ENCODE measurements around the gene SCAP. TPM values are rescaled to one million over a fixed set of nuclear protein-coding genes. Genes with fewer than 3 reads are reported as not detected.
"Not testable (repeated sequence)": the region's sequence is repeated elsewhere in the genome, so short reads cannot be mapped to it uniquely, and the experiment has no call there.

The SCAP gene
- polyA plus RNA-seq, 1 of the 3 experiments (the other 2 are of a cell fraction), result 28.0 TPM

GRCh38 chr3:47512416-47513124 is 36.8 kb upstream of the SCAP start:
- POLR2A ChIA-PET, result interaction anchor here (0.6 to 2.0 kb wide), 2 partner anchors 10 to 1225 kb away, joined by 3 to 8 read pairs; no protein-coding TSS in a partner anchor
- H3K9me2 ChIP-seq, result no peaks in the 10 kb centered on the region
- peaks cover 16 to 17% of the 10 kb centered on the region in 2 experiments for H3K36me3 ChIP-seq (replicated peaks in 1 of 2; ENCODE audit: control insufficient read depth in 1 of 2, insufficient read depth in 2 of 2, low read length in 1 of 2)
- H3F3A ChIP-seq (replicated peaks; ENCODE audit: insufficient read depth), result no peaks in the 10 kb centered on the region
- H3K27me3 ChIP-seq (ENCODE audit: insufficient read depth), result no peaks in the 10 kb centered on the region
- H3K9me3 ChIP-seq, result no peaks in the 10 kb centered on the region
- peak; percentile 55 for DNase-seq
- peaks cover 0 to 6% of the 10 kb centered on the region in 2 experiments; a peak in 1 of 4 replicates for H3K4me1 ChIP-seq (ENCODE audit: control insufficient read depth in 1 of 2, insufficient read depth in 2 of 2, low read depth in 1 of 2, low read length in 1 of 2)
- no peaks in the 10 kb centered on the region for H4K20me1 ChIP-seq (ENCODE audit: insufficient read depth)
- peak overlapping the region; percentile 89 for H3K4me2 ChIP-seq
- 8% methylated on average over 35 of the region's 36 CpGs for WGBS (ENCODE audit: low lambda C conversion rate)
- H3K9ac ChIP-seq, result peak overlapping the region; percentile 83
- H2AFZ ChIP-seq (ENCODE audit: low read depth), result peak overlapping the region; percentile 83
- TF ChIP-seq TAF1 (IDR thresholded peaks at IDR 0.05; ENCODE audit: borderline replicate concordance, low read depth, low read length), result 0 out of 2 replicates have a peak, but pooled peaks have one; percentile 3
- no peak for TF ChIP-seq FOXM1 (IDR thresholded peaks at IDR 0.05; ENCODE audit: low read depth)
- TF ChIP-seq, protein P1, sequence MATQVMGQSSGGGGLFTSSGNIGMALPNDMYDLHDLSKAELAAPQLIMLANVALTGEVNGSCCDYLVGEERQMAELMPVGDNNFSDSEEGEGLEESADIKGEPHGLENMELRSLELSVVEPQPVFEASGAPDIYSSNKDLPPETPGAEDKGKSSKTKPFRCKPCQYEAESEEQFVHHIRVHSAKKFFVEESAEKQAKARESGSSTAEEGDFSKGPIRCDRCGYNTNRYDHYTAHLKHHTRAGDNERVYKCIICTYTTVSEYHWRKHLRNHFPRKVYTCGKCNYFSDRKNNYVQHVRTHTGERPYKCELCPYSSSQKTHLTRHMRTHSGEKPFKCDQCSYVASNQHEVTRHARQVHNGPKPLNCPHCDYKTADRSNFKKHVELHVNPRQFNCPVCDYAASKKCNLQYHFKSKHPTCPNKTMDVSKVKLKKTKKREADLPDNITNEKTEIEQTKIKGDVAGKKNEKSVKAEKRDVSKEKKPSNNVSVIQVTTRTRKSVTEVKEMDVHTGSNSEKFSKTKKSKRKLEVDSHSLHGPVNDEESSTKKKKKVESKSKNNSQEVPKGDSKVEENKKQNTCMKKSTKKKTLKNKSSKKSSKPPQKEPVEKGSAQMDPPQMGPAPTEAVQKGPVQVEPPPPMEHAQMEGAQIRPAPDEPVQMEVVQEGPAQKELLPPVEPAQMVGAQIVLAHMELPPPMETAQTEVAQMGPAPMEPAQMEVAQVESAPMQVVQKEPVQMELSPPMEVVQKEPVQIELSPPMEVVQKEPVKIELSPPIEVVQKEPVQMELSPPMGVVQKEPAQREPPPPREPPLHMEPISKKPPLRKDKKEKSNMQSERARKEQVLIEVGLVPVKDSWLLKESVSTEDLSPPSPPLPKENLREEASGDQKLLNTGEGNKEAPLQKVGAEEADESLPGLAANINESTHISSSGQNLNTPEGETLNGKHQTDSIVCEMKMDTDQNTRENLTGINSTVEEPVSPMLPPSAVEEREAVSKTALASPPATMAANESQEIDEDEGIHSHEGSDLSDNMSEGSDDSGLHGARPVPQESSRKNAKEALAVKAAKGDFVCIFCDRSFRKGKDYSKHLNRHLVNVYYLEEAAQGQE (IDR thresholded peaks at IDR 0.05; ENCODE audit: low read depth, low read length), result no peak
- peak; percentile 62; the same call in 1 of the 2 replicates for TF ChIP-seq MXI1 (IDR thresholded peaks at IDR 0.05; ENCODE audit: low read depth, low read length)
- no peak for TF ChIP-seq JUND (IDR thresholded peaks at IDR 0.05)
- H3K27ac ChIP-seq (ENCODE audit: low read depth in 2 of 2, low read length in 1 of 2), result peak overlapping the region; percentile 95 to 99
- CTCF ChIA-PET, result interaction anchor here (0.6 to 2.6 kb wide), 8 partner anchors 10 to 292 kb away, joined by 3 to 14 read pairs (median 5); no protein-coding TSS in a partner anchor
- peak overlapping the region; percentile 55 to 82 for H3K4me3 ChIP-seq (ENCODE audit: low read depth in 2 of 2, low read length in 1 of 2)
- H3K79me2 ChIP-seq (ENCODE audit: insufficient read depth), result peaks cover 39% of the 10 kb centered on the region

DNA sequence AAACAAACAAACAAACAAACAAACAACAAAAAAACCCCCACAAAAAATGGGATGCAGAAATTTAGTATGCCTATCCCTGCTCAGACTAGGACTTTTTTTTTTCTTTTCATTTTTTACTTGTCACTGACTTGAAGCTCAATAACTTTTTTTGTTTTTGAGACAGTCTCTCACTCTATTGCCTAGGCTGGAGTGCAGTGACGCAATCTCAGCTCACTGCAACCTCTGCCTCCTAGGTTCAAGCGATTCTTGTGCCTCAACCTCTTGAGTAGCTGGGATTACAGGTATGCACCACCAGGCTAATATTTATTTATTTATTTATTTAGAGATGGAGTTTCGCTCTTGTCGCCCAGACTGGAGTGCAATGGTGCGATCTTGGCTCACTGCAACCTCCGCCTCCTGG is 29.5 kb upstream of the SCAP start:
- H3K4me1 ChIP-seq (ENCODE audit: control insufficient read depth in 1 of 2, insufficient read depth in 2 of 2, low read depth in 1 of 2, low read length in 1 of 2); H3K27ac ChIP-seq (ENCODE audit: low read depth in 2 of 2, low read length in 1 of 2); H3F3A ChIP-seq (replicated peaks; ENCODE audit: insufficient read depth); H3K9me2 ChIP-seq; H3K9me3 ChIP-seq; H3K27me3 ChIP-seq (ENCODE audit: insufficient read depth); H3K9ac ChIP-seq; H4K20me1 ChIP-seq (ENCODE audit: insufficient read depth); DNase-seq; H3K4me2 ChIP-seq; H3K4me3 ChIP-seq (ENCODE audit: low read depth in 2 of 2, low read length in 1 of 2); H2AFZ ChIP-seq (ENCODE audit: low read depth); H3K79me2 ChIP-seq (ENCODE audit: insufficient read depth); POLR2A ChIA-PET: not testable (repeated sequence)
- CTCF ChIA-PET, result interaction anchor here (0.7 to 0.9 kb wide), 2 partner anchors 30 to 84 kb away, joined by 3 read pairs; partner anchors contain the start of gene SCAP
- 96% methylated on average over 6 of the region's 6 CpGs for WGBS (ENCODE audit: low lambda C conversion rate)
- H3K36me3 ChIP-seq (replicated peaks in 1 of 2; ENCODE audit: control insufficient read depth in 1 of 2, insufficient read depth in 2 of 2, low read length in 1 of 2), result peaks cover 34 to 45% of the 10 kb centered on the region in 2 experiments

DNA sequence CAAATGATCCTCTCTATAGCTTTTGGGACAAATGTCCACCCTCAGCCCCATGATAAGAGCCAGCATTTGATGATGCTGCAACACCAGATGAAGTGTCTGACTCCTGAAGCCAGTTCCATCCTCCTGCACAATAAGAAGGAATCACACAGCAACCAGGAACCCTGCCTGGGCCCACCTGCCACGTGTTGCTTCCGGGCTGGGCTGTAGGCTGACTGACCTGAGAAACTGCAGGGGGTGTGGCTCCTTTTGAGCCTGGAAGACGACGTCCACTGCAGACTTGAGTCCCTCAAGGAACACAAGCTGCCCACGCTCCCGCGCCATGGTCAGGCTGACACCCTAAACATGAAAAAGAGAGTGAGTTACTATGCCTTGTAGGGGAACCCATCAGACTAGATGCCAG is 28.4 kb upstream of the SCAP start:
- no peak for DNase-seq
- no peak overlapping the region for H3K4me3 ChIP-seq (ENCODE audit: low read depth in 2 of 2, low read length in 1 of 2)
- no peaks in the 10 kb centered on the region for H3K4me1 ChIP-seq (ENCODE audit: control insufficient read depth in 1 of 2, insufficient read depth in 2 of 2, low read depth in 1 of 2, low read length in 1 of 2)
- H2AFZ ChIP-seq (ENCODE audit: low read depth), result no peak overlapping the region
- no peaks in the 10 kb centered on the region for H4K20me1 ChIP-seq (ENCODE audit: insufficient read depth)
- no peak overlapping the region for H3K4me2 ChIP-seq
- no peak for TF ChIP-seq GABPA (IDR thresholded peaks at IDR 0.05; ENCODE audit: low read depth)
- TF ChIP-seq JUND (IDR thresholded peaks at IDR 0.05), result no peak
- no peak for TF ChIP-seq USF1 (IDR thresholded peaks at IDR 0.05; ENCODE audit: borderline replicate concordance, low read depth)
- no peak for TF ChIP-seq RXRA (IDR thresholded peaks at IDR 0.05; ENCODE audit: borderline replicate concordance, low read depth)
- no peak for TF ChIP-seq CHD2 (IDR thresholded peaks at IDR 0.05; ENCODE audit: low read length, partially characterized antibody)
- TF ChIP-seq ELF1 (IDR thresholded peaks at IDR 0.05), result no peak
- no peak for TF ChIP-seq USF2 (IDR thresholded peaks at IDR 0.05; ENCODE audit: borderline replicate concordance, low read depth, low read length)
- H3K27me3 ChIP-seq (ENCODE audit: insufficient read depth), result no peaks in the 10 kb centered on the region
- peaks cover 28 to 43% of the 10 kb centered on the region in 2 experiments for H3K36me3 ChIP-seq (replicated peaks in 1 of 2; ENCODE audit: control insufficient read depth in 1 of 2, insufficient read depth in 2 of 2, low read length in 1 of 2)
- WGBS (ENCODE audit: low lambda C conversion rate), result 97% methylated on average over 7 of the region's 7 CpGs
- no peaks in the 10 kb centered on the region for H3K9me3 ChIP-seq
- no peaks in the 10 kb centered on the region for H3F3A ChIP-seq (replicated peaks; ENCODE audit: insufficient read depth)
- H3K79me2 ChIP-seq (ENCODE audit: insufficient read depth), result no peaks in the 10 kb centered on the region; the same call in 1 of the 2 replicates
- no peak overlapping the region for H3K27ac ChIP-seq (ENCODE audit: low read depth in 2 of 2, low read length in 1 of 2)
- H3K9ac ChIP-seq, result no peak overlapping the region
- POLR2A ChIA-PET, result no interaction called here
- CTCF ChIA-PET, result interaction anchor here (0.9 kb wide), 1 partner anchor 29 kb away, joined by 4 read pairs; no protein-coding TSS in a partner anchor
- no peaks in the 10 kb centered on the region for H3K9me2 ChIP-seq

All from SK-N-SH (cell line).